HG03565 (cell line): ENCODE measurements around the gene ALLC.
"Not testable (repeated sequence)": the region's sequence is repeated elsewhere in the genome, so short reads cannot be mapped to it uniquely, and the experiment has no call there.

Experiments used
- ATAC-seq: cut with Tn5 transposase; IDR thresholded peaks from one replicate; pipeline ENCODE4 v1.9.1; 2021; ENCODE audit warnings: mild to moderate bottlenecking, moderate library complexity; ENCODE audit not compliant: unreplicated experiment

Gene ALLC

DNA sequence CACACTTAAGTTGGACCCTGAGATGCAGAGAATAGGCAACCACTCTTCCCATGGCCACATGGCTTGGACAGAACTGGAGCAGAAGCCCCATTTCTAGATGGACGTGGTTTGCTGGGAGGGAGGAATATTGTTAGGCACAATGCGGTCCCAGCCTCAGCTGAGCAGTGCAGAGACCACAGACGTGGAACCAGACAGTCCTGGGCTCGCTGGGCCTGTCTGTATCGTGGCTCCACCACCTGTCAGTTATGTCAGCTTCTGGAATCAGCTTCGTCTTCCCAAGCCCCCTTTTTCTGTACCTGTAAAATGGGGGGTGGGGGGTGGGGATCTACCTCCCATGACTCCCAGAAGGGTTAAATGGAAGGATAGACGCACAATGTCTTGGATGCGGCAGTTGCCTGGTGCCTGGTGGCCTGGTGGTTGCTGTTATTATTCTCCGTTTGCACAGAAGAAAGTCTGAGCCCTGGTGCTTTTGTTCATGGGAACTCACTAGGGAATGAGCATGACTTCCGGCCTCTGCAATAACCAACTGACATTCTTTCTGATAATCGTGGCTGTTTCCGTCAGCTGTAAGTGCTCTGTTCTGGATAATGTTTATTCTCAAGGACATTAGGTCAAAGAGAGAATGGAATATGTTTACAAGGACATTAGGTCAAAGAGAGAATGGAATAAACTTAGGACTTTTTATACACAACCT is 31.7 kb upstream of the ALLC start:
- no peak for ATAC-seq

DNA sequence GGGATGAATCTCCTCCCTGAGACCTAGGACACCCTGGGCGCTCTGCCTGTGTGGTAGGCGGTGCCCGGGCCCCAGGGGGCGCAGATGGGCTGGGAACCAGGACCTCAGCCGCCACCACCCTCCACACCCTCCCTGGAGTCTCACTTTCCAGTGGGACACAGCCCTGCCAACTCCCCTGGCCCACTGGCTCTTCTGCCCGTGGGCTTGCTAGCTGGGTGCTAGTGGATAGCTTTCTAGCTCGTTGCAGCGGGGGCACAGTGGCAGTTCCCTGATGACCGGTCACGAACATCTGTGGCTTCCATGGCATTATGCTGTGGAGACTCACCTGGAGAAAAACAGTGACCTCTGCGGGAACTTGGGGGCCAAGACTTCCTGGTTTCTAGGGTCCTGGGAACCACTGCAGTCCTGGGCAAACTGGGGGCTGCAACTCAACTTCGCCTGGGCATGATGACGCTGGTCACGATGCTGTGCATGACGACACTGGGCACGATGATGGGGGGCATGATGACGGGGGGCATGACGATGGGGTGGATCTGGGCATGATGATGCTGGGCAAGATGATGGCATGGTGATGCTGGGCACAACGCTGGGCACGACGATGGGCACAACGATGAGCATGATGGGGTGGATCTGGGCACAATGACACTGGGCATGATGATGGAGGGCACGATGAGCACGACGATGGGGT is 31.0 kb upstream of the ALLC start:
- ATAC-seq: no peak

DNA sequence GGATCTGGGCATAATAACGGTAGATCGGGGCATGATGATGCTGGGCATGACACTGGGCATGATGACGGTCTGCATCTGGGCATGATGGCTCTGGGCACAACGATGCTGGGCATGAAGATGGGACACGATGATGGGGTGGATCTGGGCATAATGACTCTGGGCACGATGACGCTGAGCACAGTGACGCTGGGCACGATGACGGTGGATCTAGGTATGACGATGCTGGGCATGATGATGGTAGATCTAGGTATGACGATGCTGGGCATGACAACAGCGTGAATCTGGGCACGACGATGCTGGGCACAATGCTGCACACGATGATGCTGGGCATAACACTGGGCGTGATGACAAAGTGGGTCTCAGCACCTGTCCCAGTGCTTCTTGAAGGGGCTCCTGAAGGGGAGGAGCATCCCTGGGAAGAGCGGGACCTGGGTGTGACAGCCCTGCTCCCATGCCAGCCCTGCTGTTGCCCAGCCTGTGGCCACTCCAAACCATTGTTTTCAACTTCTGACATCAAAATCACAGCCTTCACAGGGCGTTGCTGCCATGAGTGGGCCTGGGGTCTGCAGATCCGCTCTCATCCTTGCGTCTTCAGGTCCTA is 30.4 kb upstream of the ALLC start:
- no peak for ATAC-seq

DNA sequence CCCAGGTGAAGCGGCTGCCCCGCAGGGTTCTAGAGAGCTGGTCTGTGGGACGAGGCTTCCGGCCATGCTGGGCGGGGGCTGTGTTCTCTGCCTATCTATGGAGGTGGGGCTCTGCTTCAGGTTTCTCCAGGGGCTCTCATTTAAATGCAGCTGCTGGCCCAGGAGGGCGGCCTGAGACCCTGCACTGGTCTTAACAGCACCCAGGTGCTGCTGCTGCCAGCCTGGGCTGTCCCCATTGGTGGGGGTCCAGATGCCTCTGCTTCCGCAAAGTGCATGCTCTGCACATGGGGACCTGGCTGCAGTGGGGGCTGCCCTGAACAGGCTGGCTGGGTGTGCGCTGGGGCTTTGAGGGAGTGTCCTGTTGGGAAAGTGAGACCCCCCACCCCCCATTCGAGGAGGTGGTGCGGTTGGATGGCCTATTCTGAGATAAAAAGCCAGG is 29.7 kb upstream of the ALLC start:
- ATAC-seq: no peak

DNA sequence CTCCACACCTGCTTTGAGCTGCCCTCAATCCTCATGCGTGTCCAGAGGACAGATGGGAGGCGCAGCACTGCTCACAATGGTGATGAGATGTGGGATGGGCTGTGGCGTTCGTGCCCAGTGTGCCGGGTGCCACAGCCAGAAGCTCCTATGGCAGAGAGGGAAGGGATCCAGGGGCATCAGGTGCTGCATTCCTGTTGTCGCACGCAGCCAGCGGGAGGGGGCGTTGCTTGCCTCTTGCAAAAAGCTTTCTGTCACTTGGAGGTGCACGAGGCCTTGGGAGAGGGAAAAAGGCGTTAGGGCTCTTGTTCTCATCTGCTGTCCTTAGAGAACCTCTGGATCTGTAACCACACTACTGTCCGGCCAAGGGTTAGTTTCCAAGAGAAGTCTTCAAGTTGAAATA is 29.2 kb upstream of the ALLC start:
- ATAC-seq: no peak

DNA sequence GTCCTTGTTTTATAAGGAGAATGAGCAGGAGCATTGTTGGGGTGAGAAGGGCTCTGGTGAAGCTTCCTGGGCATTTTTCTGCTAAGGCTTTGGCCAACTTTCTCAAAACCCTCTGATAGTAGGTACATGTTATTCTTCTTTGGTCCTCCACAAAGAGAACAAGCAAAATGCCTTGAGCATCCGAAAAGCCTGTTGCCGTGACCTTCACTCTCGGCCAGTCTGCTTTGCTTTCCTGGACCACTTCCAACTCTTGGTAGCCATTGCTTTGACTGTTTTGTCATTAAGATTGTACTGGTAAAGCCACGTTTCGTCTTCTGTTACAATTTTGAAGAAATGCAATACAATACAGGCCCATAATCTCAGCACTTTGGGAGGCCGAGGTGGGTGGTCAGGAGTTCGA is 27.4 kb upstream of the ALLC start:
- ATAC-seq: no peak

DNA sequence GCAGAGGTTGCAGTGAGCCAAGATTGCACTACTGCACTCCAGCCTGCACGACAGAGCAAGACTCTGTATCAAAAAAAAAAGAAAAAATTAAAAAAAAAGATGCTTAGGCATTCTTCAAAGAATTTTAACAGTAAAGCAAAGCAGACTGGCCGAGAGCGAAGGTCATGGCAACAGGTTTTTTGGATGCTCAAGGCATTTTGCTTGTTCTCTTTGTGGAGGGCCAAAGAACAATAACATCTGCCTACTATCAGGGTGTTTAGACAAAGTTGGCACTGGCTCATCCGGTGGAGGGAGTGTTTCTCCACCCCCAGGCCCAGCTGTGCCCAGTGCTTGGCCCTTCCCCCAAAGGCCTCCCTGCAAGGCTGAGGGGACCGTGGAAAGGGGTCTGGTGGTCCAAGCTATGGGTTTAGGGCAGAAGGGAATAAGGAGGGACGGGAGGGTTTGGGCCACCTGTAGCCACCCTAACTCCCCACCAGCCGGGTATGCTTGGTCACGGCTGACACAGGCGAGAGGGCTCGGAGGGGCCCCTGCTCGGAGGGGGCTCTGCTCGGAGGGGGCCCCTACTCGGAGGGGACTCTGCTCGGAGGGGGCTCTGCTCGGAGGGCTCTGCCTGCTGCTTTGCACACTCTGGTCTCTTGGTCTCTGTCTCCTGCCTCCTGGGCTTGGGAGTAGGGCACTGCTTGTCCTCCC is 26.7 kb upstream of the ALLC start:
- no peak for ATAC-seq

DNA sequence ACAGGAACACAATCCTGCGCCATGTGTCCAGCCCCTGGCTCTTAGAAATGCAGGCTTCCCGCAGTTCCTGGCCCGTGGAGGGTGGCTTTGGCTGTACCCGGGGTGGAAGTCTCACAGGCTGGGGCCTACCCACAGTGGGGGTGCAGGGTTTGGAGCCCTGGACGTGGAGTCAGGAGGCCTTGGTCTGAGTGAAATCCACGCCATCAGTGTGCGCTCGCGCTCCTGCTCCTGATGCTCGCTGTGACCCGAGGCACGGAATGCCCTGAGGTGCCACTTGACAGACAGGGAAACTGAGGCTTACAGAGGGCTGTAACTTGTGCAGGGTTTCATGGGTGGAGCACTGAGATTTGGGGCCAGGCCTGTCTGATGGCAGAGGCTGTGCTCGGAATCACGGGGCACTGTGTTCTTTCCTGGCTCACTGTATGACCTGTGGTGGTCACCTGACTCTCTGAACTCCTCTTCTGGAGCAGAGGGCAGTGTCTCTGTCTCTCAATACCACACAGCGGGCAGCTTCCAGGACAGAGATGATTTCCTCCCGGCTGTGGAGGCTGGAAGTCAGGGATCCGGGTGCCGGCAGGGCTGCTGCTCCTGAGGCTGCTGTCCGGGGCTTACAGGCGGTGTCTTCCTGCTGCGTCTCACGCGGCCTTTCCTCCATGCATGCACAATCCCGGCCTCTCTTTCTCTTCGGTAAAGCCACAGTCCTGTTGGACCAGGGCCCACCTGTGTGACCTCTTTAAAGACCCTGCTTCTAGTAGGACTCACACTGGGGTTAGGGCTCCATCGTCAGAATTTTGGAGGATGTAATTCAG is 25.9 kb upstream of the ALLC start:
- ATAC-seq: no peak

DNA sequence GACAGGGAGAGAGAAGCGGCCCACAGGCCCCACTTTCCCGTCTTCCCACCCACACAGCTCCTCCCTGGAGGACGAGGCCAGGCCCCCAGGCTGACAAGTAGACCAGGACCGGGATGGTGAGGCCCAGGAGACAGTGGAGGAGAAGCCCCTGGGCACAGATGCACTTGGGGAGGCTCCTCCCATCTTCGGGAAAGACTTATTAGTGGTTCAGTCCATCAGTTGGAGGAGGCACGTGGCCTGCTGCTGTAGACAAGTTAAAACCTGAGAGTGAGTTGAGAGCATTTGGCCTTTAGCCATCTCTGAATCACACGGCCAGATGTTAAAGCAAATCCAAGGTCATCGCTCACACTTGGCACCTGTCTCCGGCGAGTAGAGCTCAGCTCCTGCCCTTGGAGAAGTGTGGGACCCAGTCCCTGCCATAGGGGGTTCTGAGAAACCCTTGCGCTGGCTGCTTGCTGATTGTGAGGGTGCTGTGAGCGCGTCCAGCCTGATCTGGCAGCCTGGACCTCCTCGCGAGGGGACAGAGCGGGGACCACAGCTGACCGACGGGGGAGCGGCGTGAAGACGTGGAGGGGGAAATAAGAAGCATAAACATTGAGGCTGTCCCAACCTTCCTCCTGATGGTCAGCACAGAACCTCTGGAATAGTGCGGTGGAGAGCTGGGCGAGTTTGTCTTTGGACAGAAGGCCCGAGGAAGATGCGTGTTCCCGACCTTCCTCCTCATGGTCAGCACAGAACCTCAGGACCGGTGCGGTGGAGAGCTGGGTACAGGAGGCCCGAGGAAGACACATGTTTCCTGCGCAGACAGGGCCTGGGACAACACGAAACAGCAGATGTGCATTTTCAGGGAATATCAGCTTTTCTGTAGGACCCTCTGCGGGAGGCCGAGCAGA is 24.7 kb upstream of the ALLC start:
- ATAC-seq: no peak

DNA sequence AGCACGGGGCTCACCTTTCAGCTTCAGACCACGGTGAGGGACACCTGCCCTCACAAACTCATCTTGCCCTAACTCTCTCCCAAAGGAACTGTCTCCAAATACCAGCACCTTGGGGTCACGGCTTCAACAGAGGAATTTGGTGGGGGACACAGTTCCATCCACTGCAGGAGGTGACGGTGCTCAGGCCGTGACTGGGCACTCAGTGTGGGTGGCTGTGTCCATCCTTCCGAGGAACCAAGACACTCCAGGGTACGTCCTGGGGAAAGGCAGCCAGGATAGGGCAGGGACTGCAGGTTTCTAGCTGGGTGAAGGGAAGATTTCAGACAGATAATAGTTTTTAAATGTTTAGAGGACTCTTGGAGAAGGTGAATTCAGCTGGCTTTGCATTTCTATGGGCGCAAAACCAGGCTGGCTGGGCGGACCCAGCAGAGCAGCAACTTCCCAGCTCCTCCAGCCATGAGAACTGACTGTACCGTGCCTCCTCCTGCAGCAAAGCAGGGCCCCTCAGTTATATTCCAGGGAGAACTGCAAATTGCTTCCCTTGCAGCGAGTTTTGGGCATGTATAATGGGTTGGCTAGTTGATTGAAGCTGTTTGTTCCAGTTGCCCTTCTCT is 23.9 kb upstream of the ALLC start:
- no peak for ATAC-seq

DNA sequence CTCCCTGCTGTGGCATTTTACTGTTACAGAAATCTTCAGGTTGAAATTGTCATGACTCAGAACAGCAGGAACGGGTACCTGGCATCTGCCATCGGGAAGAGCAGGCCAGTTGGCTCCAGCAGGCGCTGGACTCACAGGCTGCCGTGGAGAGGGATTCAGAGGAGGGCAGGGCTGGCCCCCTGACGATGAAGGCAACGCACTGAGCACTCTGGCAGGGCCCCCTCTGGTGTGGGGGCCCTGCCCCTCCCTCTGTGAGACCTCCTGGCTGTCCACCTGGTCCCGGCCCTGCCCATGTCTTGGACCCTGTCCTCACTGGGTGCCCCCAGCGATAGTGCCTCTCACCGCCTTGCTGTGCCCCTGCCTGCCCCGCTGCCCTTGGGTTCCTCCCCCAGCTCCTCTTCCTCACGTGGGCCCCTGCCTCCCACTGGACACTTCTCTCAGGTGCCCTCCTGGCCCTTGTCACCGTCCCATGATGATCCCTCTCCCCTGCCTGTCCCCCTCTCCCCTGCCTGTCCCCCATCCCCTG is 23.3 kb upstream of the ALLC start:
- no peak for ATAC-seq

DNA sequence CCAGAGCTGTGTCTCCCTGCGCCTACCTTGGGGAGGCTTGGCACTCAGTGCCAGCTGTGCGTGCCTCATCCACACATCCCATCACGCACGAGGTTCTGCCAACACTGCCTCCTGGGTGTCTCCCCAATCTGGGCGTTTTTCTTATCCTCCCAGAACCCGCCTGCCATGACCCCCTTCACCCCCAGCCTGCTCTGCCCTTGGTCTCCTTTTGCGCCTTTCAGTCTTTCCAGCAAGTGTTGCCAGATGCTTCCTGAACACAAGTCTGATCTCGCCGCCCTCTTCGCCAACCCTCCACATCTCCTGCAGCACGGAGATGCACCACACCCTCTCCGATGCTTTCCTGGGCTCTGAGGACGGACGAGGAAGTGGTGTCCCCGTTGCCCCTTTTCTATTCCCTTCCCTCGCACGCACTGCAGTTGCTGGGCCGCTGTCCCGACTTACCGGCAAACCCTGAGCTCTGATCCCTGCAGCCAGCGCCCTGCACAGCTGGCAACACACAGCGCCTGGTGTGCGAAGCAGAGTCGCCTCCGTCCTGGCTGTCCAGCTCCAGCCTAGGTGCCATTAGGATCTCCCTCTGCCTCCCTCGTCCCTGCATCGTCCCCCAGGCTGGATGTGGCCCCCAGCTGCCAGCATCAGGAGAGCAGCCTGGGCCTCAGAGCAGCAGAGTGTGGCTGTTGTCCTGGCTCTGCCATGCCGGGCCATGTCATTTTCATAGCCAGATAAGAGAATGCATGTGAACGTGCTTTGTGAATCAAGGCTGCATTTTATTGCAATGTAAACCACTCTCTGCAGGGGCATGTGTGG is 22.6 kb upstream of the ALLC start:
- no peak for ATAC-seq

DNA sequence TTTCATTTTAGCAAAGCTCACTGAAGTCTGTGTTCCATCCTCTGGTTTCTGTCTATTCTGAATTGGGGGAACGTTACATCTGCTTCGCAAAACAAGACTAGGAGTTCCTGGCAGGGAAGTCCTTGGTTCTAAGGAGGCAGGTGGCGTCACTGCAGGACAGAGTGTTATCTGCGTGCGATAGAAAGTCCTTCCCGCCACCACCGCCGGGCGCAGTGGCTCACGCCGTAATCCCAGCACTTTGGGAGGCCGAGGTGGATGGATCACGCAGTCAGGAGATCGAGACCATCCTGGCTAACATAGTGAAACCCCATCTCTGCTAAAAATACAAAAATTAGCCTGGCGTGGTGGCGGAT is 22.0 kb upstream of the ALLC start:
- not testable (repeated sequence) for ATAC-seq

DNA sequence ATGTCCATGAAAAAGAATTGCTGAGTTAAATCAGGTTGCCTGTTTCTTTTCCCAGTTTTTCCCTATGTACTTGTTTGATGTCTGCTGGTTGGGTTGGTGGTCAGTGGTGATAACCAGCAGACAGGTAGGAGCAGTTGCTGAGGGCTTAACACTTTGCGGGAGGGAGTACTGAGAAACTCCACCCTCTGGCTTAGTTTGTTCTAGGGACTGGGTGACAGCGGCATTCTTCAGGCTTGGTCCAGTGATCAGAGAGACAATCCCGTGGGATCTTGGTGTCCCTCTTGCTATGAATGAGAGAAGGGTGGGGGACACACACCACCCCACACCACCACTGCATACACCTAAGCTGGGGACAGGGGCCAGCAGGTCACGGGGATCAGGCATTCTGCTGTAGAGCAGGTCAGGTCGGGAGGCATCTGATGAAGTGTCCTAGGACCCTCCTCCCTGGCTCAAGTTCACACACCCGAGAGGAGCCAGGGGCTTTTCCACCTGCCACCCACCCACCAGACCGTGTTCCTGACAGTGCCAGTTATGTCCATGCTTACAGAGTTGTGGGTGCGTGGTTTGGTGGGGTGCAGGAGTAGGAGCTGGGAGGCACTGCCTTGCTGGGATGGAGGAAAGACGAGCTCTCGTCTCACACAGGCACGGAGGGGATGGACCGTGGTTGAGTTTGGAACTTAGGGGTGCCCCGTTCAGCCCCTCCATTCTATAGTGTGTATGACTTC is 21.3 kb upstream of the ALLC start:
- no peak for ATAC-seq

DNA sequence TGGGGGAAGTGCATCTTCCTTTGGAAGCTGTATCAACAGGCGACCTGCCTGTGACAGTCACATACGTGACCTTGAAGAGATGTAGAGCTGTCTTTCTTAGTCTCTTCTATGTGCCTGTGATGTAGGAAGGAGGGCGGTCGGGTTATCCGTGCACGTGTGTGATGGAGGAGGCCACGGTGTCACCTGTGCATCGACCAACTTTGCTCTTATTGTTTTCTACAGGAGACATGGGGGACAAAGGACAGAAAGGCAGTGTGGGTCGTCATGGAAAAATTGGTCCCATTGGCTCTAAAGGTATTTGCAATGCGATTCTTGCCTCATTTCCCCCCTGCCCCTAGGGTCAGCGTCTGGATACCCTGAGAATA is 20.7 kb upstream of the ALLC start:
- ATAC-seq: no peak

DNA sequence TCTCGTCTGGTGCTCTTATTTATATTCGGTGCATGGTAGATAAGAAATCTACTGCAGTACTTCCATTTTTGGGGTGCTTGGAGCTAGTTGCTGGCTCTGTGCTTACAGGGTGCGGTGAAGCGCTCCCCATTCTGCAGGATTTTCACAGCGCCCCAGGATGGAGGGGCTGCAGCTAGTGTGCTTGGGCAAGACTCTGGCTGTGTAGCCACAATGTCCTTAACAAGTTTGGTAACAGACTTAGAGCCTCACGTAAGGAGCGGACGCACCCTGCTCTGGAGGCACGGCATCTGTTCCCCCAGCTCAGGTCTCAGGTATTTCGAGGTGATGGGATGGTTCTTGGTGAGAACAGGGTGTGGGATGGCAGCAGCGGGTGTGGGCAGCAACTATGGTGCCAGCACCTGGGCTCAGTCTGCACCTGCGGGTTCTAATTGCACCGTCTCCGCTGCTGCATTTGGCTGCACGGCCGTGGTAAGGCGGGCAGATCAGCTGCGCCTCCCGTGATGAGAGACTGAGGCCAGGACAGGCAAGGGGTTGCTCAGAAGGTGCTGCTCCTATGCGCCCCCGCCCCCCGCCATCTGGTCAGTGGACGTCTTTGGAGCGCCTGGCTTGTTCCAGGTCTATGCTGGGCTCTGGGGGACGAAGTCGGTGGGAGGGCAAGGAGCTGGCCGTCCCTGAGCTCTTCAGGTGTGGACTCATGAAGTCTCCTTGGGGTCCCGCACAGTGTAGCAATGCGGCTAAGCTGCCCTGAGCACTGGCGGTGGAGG is 20.1 kb upstream of the ALLC start:
- ATAC-seq: no peak

DNA sequence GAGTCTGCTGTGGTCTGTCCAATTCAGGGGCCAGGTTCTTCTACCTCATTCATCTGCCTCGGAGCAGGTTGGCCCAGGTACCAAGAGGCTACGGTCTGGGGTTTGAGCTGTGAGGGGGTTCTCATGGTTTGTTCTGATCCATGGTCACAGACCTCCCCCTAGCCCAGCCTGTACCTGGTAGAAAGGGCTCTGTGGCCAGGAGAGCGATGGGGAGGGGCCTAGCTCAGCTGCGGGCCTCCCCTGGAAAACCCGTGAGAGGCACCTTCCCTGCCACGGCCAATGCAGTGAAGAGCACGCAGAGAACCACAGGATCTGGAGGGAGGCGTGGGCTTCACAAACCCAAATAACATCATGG is 19.6 kb upstream of the ALLC start:
- ATAC-seq: no peak
